Breast epithelium (tissue), 3 donors: Measurements from ENCODE around the gene NOTCH2NLA.
"Not testable (repeated sequence)": the region's sequence is repeated elsewhere in the genome, so short reads cannot be mapped to it uniquely, and the experiment has no call there.

ENCODE experiments used
- POLR2A ChIP-seq: fragments of 450-650 bp; IDR thresholded peaks from one replicate; pipeline ENCODE4 v1.6.1; 2016; ENCODE audit warnings: antibody characterized with exemption, mild to moderate bottlenecking, moderate library complexity
- POLR2AphosphoS5 ChIP-seq, 3 donors: sonication (generic); formaldehyde crosslinking; IDR thresholded peaks; one replicate each; pipeline ENCODE4 v1.6.1; 2017; ENCODE audit warnings: antibody characterized with exemption in 3 of 3
- TF ChIP-seq, protein P1 (sequence below), 3 donors: fragments of 450-650 bp; IDR thresholded peaks; one replicate each; pipeline ENCODE4 v1.5.1; 2016 to 2017; ENCODE audit warnings: antibody characterized with exemption in 3 of 3, mild to moderate bottlenecking in 3 of 3, moderate library complexity in 3 of 3

DNA sequence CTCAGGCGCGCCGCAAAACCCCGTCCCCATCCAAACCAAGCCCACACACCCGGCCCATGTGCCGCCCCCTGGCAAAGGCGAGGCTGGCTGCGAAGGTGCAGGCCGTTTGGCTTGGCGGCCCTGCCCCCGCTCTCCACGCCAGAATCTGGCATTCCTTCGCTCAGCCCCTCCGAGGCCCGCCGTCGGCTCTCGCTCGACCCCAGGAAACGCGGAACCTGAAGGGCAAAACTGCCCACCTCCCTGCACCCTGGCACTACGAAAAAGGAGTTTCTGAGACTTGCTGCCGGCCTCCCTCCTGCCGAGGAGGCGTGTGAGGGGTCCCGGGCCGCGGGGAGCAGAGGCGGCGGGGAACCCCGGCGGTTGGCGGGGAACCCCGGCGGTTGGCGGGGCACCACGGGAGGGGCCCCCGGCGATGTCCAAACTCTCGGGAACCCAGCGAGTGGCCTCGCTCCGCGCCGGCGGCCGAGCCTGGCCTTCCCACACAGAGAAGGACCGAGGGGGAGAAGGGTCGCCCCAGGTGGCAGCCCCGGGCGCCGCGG, 608 bp downstream of the NOTCH2NLA start:
- TF ChIP-seq, protein P1, sequence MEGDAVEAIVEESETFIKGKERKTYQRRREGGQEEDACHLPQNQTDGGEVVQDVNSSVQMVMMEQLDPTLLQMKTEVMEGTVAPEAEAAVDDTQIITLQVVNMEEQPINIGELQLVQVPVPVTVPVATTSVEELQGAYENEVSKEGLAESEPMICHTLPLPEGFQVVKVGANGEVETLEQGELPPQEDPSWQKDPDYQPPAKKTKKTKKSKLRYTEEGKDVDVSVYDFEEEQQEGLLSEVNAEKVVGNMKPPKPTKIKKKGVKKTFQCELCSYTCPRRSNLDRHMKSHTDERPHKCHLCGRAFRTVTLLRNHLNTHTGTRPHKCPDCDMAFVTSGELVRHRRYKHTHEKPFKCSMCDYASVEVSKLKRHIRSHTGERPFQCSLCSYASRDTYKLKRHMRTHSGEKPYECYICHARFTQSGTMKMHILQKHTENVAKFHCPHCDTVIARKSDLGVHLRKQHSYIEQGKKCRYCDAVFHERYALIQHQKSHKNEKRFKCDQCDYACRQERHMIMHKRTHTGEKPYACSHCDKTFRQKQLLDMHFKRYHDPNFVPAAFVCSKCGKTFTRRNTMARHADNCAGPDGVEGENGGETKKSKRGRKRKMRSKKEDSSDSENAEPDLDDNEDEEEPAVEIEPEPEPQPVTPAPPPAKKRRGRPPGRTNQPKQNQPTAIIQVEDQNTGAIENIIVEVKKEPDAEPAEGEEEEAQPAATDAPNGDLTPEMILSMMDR (IDR thresholded peaks at IDR 0.05): not testable (repeated sequence)
- not testable (repeated sequence) for TF ChIP-seq POLR2A; POLR2AphosphoS5 (IDR thresholded peaks at IDR 0.05)
